Measurements from ENCODE around the gene SUCLA2.

Gene SUCLA2

GRCh38 chr13:47901441-47901840 lies 99.6 kb downstream of the SUCLA2 start:
- no peak for DNase-seq (ENCODE audit: low spot score)

- no peak for DNase-seq (ENCODE audit: low spot score)
Observed at GRCh38 chr13:47898080-47898479, 103.0 kb downstream of the SUCLA2 start.

GRCh38 chr13:47897411-47898050 lies 103.5 kb downstream of the SUCLA2 start:
- no peak for DNase-seq (ENCODE audit: low spot score)

- DNase-seq (ENCODE audit: low spot score): no peak
Observed at GRCh38 chr13:47896546-47896945, 104.5 kb downstream of the SUCLA2 start.

- no peak for DNase-seq (ENCODE audit: low spot score)
Observed at GRCh38 chr13:47896111-47896510, 105.0 kb downstream of the SUCLA2 start.

- no peak for DNase-seq (ENCODE audit: low spot score)
Observed at GRCh38 chr13:47893527-47893926, 107.5 kb downstream of the SUCLA2 start.

Data from ecto neural progenitor cell (in vitro differentiated cells).